CD14-positive monocyte (primary cell): ENCODE results near the gene BAIAP3. TPM values are rescaled to one million over a fixed set of nuclear protein-coding genes. Genes with fewer than 3 reads are reported as not detected.

ENCODE experiments used
- DNase-seq, 3 donors: peaks; one replicate each; pipeline ENCODE4 v3.0.0-alpha.2; 2011 to 2022
- H2AFZ ChIP-seq: 2 replicates; pipeline ENCODE4 v1.6.0; 2012; ENCODE audit warnings: mild to moderate bottlenecking, low read depth, low read length, inconsistent platforms; ENCODE audit not compliant: insufficient read depth, poor library complexity, severe bottlenecking
- H3K27ac ChIP-seq, 2 donors: 1 replicate in 1 of 2; 2 replicates in 1 of 2; pipeline ENCODE4 v1.5.1; 2012 to 2013; ENCODE audit warnings: low read length in 2 of 2, control low read depth in 1 of 2, inconsistent platforms in 1 of 2, low read depth in 1 of 2, mild to moderate bottlenecking in 1 of 2
- H3K27me3 ChIP-seq, 2 donors: one replicate each; pipeline versions ENCODE4 v1.6.0 to v1.6.1; 2011 to 2013; ENCODE audit warnings: low read length in 2 of 2; ENCODE audit not compliant: control insufficient read depth in 2 of 2, insufficient read depth in 2 of 2
- H3K36me3 ChIP-seq, 2 donors: replicated peaks in 1 of 2; 1 replicate in 1 of 2; 2 replicates in 1 of 2; pipeline versions ENCODE4 v1.5.1 to v1.6.1; 2012 to 2013; ENCODE audit warnings: low read length in 2 of 2, control low read depth in 1 of 2, inconsistent platforms in 1 of 2, mild to moderate bottlenecking in 1 of 2; ENCODE audit not compliant: insufficient read depth in 2 of 2, control insufficient read depth in 1 of 2
- H3K4me1 ChIP-seq, 2 donors: 1 replicate in 1 of 2; 2 replicates in 1 of 2; pipeline versions ENCODE4 v1.5.1 to v1.6.1; 2012 to 2013; ENCODE audit warnings: low read length in 2 of 2, control low read depth in 1 of 2, inconsistent platforms in 1 of 2, mild to moderate bottlenecking in 1 of 2, moderate library complexity in 1 of 2; ENCODE audit not compliant: insufficient read depth in 2 of 2, control insufficient read depth in 1 of 2
- H3K4me2 ChIP-seq: replicated peaks from 2 replicates; pipeline ENCODE3; 2012; ENCODE audit warnings: low read length, moderate library complexity, mild to moderate bottlenecking; ENCODE audit not compliant: poor library complexity, severe bottlenecking; ENCODE audit errors: extremely low read depth
- H3K4me3 ChIP-seq, 3 experiments: fragments of 200-600 bp in 1 of 3; sonication (generic) in 1 of 3; replicated peaks in 1 of 3; 1 replicate in 2 of 3; 2 replicates in 1 of 3; pipeline ENCODE4 v1.5.1; 2011 to 2013; ENCODE audit warnings: low read length in 3 of 3, mild to moderate bottlenecking in 3 of 3, control low read depth in 2 of 3, low read depth in 2 of 3, inconsistent platforms in 1 of 3, moderate library complexity in 1 of 3
- H3K79me2 ChIP-seq: 2 replicates; pipeline ENCODE4 v1.6.0; 2012; ENCODE audit warnings: mild to moderate bottlenecking, control low read depth, inconsistent platforms, low read length, moderate library complexity; ENCODE audit not compliant: insufficient read depth
- H3K9ac ChIP-seq: 2 replicates; pipeline ENCODE4 v1.6.0; 2017; ENCODE audit warnings: low read length, mild to moderate bottlenecking; ENCODE audit not compliant: insufficient read depth, poor library complexity, severe bottlenecking
- H3K9me3 ChIP-seq, 2 donors: replicated peaks in 1 of 2; 1 replicate in 1 of 2; 2 replicates in 1 of 2; pipeline versions ENCODE4 v1.5.1 to v1.6.1; 2012 to 2013; ENCODE audit warnings: low read length in 2 of 2, control low read depth in 1 of 2; ENCODE audit not compliant: control insufficient read depth in 1 of 2, insufficient read depth in 1 of 2
- H4K20me1 ChIP-seq: 2 replicates; pipeline ENCODE4 v1.6.0; 2012; ENCODE audit warnings: mild to moderate bottlenecking, low read length, control low read depth, moderate library complexity; ENCODE audit not compliant: insufficient read depth
- H3K27ac Mint-ChIP-seq, 7 donors: one replicate each; pipeline ENCODE4 v1.8.0; 2020; ENCODE audit warnings: mild to moderate bottlenecking in 7 of 7, mixed read lengths in 7 of 7, moderate library complexity in 6 of 7, inconsistent platforms in 2 of 7
- H3K27me3 Mint-ChIP-seq, 3 donors: one replicate each; pipeline ENCODE4 v1.8.0; 2021 to 2022; ENCODE audit warnings: low read depth in 3 of 3, mild to moderate bottlenecking in 3 of 3, mixed read lengths in 3 of 3, moderate library complexity in 3 of 3, inconsistent platforms in 1 of 3
- H3K36me3 Mint-ChIP-seq, 2 donors: one replicate each; pipeline ENCODE4 v1.8.0; 2020; ENCODE audit warnings: mixed read lengths in 2 of 2, inconsistent platforms in 1 of 2, mild to moderate bottlenecking in 1 of 2
- H3K4me1 Mint-ChIP-seq: one replicate; pipeline ENCODE4 v1.8.0; 2020; ENCODE audit warnings: mild to moderate bottlenecking, mixed read lengths
- H3K4me3 Mint-ChIP-seq, 2 donors: one replicate each; pipeline ENCODE4 v1.8.0; 2020; ENCODE audit warnings: mild to moderate bottlenecking in 2 of 2, mixed read lengths in 2 of 2, moderate library complexity in 1 of 2
- H3K9me3 Mint-ChIP-seq, 7 donors: one replicate each; pipeline ENCODE4 v1.8.0; 2020 to 2022; ENCODE audit warnings: mixed read lengths in 7 of 7, mild to moderate bottlenecking in 6 of 7, moderate library complexity in 6 of 7, inconsistent platforms in 2 of 7
- CTCF ChIP-seq: fragments of 200-600 bp; IDR thresholded peaks from one replicate; pipeline ENCODE4 v1.8.0; 2022; ENCODE audit warnings: antibody characterized with exemption, mild to moderate bottlenecking
- WGBS: methylation state at CpG from one replicate; pipeline ENCODE4 v1.1.5; 2013; ENCODE audit warnings: missing lambda C conversion rate; ENCODE audit not compliant: insufficient coverage; 5-methylcytosine and 5-hydroxymethylcytosine counted together
- intact Hi-C, 2 donors: fragments of 100-400 bp; cut with micrococcal nuclease; formaldehyde crosslinking; loops; one replicate each; pipeline versions ENCODE4 v1.15.0 to v1.15.1; 2023
- polyA plus RNA-seq, 3 donors: library from polyadenylated mRNA; depleted of rRNA in 1 of 3; unstranded in 2 of 3; stranded (reverse) in 1 of 3; fragments of 300-500 nt in 2 of 3; fragments of >200 nt in 1 of 3; fragmentation: Illumina TruSeq in 2 of 3; gene quantifications; 1 replicate in 2 of 3; 2 replicates in 1 of 3; pipeline ENCODE4 v1.2.3, GENCODE V29; 2012 to 2021

The BAIAP3 gene
- polyA plus RNA-seq, 3 donors, result 1.0 TPM; not detected in 2

- peaks cover 45 to 70% of the 10 kb centered on the region in 2 donors for H3K36me3 Mint-ChIP-seq
- peak overlapping the region in 4 of 7 donors; percentile 11 to 54 (median 16) for H3K27ac Mint-ChIP-seq
- no peaks in the 10 kb centered on the region for H3K9me3 Mint-ChIP-seq
- H3K4me1 Mint-ChIP-seq, result no peaks in the 10 kb centered on the region
- TF ChIP-seq CTCF, result no peak
- no peaks in the 10 kb centered on the region for H3K4me1 ChIP-seq
- WGBS, result 94% methylated on average over 32 of the region's 35 CpGs
- peaks cover 83% of the 10 kb centered on the region for H4K20me1 ChIP-seq
- no peak overlapping the region for H3K4me2 ChIP-seq
- H3K9ac ChIP-seq, result no peak overlapping the region
- no peak overlapping the region for H3K4me3 Mint-ChIP-seq
- H2AFZ ChIP-seq, result no peak overlapping the region
- intact Hi-C loops, result no loop called here
- H3K27ac ChIP-seq, result no peak overlapping the region
- no peak for DNase-seq
- H3K4me3 ChIP-seq, result no peak overlapping the region
- H3K36me3 ChIP-seq, result peaks cover 56 to 66% of the 10 kb centered on the region in 2 donors
- peaks cover 10% of the 10 kb centered on the region for H3K79me2 ChIP-seq
- H3K27me3 ChIP-seq, result no peaks in the 10 kb centered on the region
- H3K27me3 Mint-ChIP-seq, result peaks cover 0 to 3% (median 0%) of the 10 kb centered on the region in 3 donors
- H3K9me3 ChIP-seq, result no peaks in the 10 kb centered on the region
These were observed 9.9 kb upstream of the BAIAP3 start for GRCh38 chr16:1323296-1324239.

DNA sequence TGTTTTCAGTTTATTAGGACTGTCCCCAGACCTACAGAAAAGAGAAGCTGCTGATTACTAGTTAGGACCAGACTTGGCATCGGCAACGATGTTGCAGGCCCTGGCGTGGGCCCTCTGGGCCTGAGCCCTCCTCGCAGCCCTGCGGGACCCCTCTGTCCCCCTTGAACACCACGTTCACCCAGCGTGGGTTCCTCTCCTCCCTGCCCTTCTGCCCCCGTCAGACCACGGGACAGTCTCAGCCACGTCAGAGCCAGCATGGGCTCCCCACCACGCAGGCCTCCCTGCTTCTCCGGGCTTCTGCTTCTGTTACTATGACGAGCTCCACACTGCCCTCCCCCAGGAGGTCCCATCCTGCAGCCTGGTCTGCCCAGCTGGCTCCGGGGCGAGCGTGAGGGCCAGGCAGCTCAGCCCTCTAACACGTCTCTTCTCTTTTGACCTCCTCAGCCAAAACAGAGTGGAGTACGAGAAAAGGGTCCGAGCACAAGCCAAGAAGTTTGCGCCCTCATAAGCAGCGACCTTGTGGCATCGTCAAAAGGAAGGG is 9.1 kb upstream of the BAIAP3 start:
- peaks cover 0 to 3% (median 0%) of the 10 kb centered on the region in 3 donors for H3K27me3 Mint-ChIP-seq
- peaks cover 38 to 62% of the 10 kb centered on the region in 2 donors for H3K36me3 Mint-ChIP-seq
- Histone ChIP-seq H3K27ac (no peak overlapping the region), H3K4me1 (no peaks in the 10 kb centered on the region), H3K4me3 (no peak overlapping the region), H3K36me3 (peaks cover 48 to 58% of the 10 kb centered on the region in 2 donors), H2AFZ (no peak overlapping the region), H4K20me1 (peaks cover 75% of the 10 kb centered on the region), H3K9ac (no peak overlapping the region), H3K4me2 (no peak overlapping the region), H3K9me3 (no peaks in the 10 kb centered on the region), H3K79me2 (peaks cover 3% of the 10 kb centered on the region), H3K27me3 (no peaks in the 10 kb centered on the region)
- no peaks in the 10 kb centered on the region for H3K4me1 Mint-ChIP-seq
- 86% methylated on average over 14 of the region's 22 CpGs for WGBS
- no peak for DNase-seq
- peak overlapping the region in 2 of 7 donors; percentile 6 to 54 for H3K27ac Mint-ChIP-seq
- no peak for TF ChIP-seq CTCF
- intact Hi-C loops, result no loop called here
- H3K4me3 Mint-ChIP-seq, result no peak overlapping the region
- peaks cover 0 to 3% (median 0%) of the 10 kb centered on the region in 7 donors for H3K9me3 Mint-ChIP-seq
